NOMO-1 (cell line): ENCODE results near the gene PDE9A.
A peak's percentile ranks its signal among the peaks of the same experiment; 100 is the strongest.

Experiments
- DNase-seq, 2 experiments: peaks; one replicate each; lab custom pipeline; 2025; ENCODE audit not compliant: unreplicated experiment in 2 of 2; lab: John Stamatoyannopoulos, UW

The PDE9A gene

DNA sequence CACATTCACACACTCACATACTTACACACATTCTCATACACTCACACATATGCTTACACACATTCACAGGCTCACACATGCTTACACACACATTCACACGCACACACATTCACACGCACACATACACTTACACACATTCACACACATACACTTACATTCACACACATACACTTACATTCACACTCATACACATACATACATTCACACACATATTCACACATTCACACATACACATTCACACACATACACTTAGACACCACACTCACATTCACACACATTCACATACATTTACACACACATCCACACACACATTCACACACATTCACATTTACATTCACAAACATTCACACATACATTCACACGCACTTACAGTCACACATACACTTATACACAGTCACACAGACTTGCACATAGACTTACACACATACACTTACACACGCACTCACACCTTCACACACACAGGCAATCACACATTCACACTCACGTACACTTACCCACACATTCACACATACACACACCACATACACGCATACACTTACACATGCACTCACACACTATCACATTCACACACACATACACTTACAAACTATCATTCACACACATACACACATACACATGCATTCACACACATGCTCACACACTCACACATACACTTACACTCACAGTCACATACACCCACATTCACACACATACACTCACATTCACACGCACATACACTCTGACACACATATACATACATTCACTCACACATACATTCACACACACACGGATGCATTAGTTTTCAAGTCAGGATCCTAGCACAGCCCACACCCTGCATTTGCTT lies 16.8 kb downstream of the PDE9A start:
- DNase-seq: no peak

GRCh38 chr21:42670884-42671283 lies 17.5 kb downstream of the PDE9A start:
- DNase-seq: peak in 1 of 2 experiments; percentile 55

DNA sequence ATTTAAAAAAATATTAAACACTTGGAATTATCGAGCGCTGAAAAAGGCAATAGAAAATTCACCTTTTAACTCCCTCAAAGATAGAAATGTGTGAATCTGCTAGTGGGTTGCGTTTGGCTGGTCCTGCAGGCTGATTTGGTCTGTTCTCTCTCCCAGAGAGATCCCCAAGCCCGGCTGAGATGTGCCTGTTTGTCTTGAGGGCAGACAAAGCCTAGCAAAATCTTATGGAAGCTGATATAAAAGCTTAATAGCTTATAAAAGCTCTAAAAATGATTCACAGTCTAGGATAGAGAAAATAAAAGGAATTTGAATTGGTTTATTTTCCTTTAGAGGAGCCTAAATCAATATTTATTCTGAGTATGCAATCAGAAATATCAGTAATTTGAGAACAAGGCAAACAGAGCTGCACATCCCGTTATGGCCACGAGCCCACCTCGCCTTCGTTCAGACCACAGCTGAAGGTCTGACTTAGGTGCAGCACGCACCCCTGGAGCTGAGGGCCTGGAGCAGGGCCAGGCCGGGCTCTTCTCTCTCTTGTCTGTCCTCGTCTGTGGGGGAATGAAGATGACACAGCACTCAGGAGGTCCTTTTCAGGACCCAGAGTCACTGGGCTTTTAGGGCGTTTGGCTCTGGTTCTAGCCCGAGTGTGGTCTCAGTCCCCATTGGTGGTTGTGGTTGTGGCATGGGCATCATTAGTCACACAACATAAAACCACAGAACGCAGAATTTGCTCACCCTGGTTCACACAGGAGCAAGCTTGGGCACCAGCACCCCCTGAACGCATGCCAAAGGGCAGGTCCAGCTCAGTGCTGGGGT lies 18.6 kb downstream of the PDE9A start:
- DNase-seq: no peak

- no peak for DNase-seq
Measured at GRCh38 chr21:42672699-42673458, 19.5 kb downstream of the PDE9A start.

GRCh38 chr21:42673633-42674328 lies 20.4 kb downstream of the PDE9A start:
- DNase-seq: no peak

DNA sequence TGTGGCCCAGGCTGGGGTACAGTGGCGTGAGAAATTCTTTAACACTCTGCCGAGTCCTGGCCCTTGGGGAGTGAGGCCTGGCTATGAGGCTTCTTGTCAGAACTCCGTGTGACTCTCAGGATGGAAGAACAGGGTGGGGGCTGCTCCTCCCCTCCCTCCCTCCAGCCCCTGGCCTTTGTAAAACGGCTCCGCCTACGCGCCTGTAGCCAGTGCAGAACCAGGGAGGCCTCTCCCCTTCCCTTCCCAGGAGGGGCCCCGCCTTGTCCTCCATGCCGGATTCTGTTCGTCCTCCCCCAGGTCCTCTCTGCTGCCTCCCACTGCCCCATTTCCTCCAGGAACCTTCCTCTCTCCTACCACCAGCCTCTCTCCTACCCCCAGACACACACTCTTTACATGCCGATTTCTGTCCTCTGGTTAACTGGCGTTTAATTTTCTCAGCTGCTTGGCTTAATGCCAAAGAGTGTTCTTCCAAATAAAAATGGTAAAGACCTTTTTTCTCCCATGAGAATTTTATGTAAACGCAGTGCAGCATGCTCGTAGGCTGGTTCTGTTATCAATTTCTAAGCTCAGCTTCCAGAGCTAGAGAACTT lies 21.0 kb downstream of the PDE9A start:
- no peak for DNase-seq

DNA sequence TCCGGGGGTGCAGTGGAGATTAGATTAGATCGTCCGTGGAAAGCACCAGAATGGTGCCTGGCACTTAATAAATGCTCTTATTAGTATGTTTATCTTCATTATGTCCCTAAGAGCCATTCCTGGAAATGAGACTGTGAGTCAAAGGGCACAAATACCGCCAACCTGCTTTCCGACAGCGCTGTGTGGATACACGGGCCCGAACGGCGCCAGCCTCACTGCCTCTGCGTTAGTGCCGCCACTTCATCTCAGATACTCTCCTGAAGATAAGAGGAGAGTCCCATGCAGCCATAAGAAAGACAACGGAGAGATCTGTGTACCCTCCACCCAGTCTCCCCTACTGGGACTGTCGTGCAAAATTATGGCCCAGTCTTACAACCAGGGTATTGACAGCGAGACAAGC lies 22.0 kb downstream of the PDE9A start:
- no peak for DNase-seq

GRCh38 chr21:42676808-42677207 lies 23.4 kb downstream of the PDE9A start:
- DNase-seq: no peak

- peak in 1 of 2 experiments; percentile 24 for DNase-seq
Measured at GRCh38 chr21:42677339-42678321, 24.2 kb downstream of the PDE9A start.

DNA sequence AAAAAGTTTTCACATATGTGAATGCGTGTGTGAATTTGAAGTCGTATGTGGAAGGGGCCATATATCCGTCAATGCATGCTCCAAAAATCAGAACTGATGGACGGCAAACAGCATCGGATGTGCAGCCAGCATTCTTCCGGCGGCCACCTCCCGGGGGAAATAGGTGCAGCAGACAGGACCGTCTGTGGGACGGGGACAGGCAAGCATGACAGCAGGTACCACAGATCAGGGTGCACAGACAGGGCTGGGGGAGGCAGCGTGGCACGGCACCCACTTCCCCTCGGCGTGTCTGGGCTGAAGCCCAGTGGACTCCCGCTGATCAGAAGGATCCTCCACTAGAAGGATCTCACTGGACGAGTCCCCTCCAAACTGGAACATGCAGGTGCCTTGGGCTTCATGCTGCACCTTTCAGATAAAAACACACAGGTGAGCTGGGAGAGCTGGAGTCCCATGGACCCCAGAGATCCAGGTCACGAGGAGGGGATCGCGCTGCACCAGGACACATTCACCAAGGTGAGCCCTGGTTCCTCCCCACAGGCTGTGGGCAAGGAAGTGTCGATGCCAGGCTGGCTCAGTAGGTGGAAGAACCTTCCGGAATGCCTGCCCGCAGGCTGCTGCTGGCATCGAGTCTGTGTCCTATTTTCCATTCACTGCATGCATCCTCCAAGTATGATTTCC lies 25.3 kb downstream of the PDE9A start:
- no peak for DNase-seq

- DNase-seq: no peak
Measured at GRCh38 chr21:42679319-42680057, 26.1 kb downstream of the PDE9A start.

DNA sequence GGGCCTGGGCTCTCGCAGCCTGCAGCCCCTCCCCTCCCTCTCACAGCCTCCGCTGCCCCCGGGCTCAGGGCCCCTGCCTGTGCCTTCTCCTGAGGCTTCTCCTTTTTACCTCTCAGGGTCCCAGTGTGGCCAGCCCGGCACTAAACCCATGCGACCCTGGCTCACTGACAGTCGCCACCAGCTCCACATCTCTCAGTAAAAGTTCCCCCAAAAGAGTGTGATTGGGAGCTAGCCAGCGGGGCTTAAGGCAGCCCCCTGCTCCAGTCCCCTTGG lies 26.6 kb downstream of the PDE9A start:
- DNase-seq: no peak

DNA sequence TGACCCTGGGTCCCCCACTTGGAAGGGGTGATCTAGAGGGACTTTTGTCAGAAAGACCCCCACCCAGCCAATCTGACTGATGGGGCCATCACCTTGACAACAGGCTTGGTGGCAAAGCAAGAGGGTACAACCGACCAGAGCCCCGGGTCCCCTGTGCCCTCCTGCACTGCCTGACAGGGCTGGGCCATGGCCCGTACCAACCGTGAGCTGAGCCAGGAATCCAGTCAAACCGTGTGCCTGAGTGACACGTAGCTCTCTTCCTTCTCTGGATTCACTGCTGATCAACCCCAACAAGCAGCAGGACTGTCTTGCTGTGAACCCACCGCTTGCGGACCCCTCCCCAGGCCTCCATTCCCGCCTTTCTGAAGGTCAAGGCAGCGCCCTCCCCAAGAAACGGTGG lies 27.0 kb downstream of the PDE9A start:
- no peak for DNase-seq

DNA sequence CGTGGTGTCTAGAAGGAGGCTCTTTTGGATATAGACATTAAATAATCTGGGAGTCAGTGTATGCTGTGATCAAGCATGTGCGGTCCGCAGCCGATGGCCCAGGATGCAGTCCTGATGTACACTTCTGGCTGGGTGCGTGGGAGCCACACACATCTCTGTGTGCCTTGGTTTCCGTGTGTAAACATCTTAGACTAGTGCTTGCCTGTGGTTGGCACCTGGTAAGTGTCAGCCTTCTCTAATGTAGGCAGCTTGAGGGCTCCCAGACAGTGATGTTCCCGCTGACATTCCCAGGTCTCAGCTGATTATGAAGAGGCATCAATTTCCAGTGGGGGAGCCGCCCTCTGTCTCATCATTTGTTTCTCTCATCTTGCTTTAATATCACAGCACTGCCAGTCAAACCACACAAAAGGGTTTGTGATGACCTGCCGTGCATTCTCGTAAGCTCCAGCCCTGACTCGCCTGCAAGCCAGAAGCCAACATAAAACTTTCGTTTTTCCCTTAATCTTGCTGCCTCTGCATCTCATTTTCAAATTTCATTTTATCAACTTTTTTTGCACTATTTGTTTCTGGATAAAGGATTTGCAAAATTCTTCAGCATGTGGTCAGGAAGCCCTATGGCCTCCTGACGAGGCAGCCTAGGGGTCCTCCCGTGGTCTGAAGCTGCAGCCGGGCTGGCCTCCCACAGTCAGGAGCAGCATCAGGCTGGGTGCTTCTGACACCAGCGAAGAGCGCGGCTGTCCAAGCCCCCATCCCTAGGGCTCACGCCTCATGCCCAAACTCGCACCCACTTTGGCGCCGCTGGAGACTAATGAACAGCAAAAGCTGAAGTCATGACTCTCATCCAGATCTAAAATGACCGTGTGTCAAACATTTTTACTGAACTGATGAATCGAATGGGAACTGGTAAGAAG lies 28.1 kb downstream of the PDE9A start:
- no peak for DNase-seq

GRCh38 chr21:42682661-42683210 lies 29.3 kb downstream of the PDE9A start:
- no peak for DNase-seq

- no peak for DNase-seq
Measured at GRCh38 chr21:42683371-42684108, 30.1 kb downstream of the PDE9A start.
